ENCODE results near the gene SMIM20.
A peak's percentile ranks its signal among the peaks of the same experiment; 100 is the strongest.

The SMIM20 gene

DNA sequence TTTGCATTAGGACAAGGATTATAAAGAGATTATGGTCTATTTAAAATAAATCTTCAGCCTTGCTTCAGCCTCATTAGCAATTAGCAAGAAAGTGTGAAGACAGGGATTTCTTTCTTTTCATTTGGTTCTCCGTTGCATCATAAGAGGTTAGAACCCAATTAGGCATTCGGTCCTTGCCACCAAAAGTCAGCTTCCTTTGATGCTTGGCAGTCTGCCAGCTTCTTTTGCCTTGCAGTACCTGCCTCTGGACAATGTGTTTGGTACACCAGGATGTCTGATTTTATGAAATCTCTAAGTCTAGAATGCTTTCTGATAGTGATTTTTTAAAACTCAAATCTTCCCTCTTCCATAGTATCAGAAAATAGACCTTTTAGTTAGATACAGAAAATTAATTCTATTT, 12.4 kb downstream of the SMIM20 start:
- DNase-seq (ENCODE audit: low spot score) = no peak

DNA sequence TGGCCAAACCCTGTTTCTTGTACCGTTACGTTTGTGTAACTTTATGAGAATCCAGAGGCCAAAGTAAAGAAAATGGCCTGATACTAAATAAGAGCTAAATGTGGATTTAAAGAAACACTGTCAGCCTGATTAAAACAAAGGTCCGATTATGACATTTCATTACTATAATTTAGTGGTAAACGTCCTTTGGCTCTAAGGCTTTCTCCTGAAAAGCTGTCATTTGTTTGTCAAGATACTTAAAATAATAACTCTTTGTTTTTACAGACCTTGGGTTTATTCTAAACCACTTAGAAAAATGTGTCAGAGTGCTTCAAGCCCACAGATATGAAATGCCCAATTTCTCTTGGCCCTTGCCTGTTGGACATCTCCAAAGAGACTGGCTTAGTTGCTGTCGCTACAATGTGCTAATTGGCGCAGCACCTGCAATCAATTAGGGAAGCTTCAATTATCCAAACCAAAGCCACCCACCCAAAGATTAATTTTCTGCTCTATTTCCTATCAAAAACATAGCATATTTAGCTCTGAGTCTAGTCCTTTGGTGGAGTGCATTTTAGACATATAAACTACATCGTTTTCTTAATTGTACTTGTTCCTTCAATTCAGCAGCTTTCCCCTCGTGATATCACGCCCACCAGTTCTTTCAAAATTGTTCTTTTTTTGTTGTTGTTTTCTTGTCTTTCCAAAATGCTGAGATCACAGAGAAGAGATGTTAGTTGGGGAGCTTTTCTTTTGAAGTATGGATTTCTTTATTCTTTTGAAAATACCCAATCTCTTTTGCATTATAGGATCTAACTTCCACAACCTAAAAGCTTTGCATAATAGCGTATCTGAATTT, 13.6 kb downstream of the SMIM20 start:
- no peak for DNase-seq (ENCODE audit: low spot score)

DNA sequence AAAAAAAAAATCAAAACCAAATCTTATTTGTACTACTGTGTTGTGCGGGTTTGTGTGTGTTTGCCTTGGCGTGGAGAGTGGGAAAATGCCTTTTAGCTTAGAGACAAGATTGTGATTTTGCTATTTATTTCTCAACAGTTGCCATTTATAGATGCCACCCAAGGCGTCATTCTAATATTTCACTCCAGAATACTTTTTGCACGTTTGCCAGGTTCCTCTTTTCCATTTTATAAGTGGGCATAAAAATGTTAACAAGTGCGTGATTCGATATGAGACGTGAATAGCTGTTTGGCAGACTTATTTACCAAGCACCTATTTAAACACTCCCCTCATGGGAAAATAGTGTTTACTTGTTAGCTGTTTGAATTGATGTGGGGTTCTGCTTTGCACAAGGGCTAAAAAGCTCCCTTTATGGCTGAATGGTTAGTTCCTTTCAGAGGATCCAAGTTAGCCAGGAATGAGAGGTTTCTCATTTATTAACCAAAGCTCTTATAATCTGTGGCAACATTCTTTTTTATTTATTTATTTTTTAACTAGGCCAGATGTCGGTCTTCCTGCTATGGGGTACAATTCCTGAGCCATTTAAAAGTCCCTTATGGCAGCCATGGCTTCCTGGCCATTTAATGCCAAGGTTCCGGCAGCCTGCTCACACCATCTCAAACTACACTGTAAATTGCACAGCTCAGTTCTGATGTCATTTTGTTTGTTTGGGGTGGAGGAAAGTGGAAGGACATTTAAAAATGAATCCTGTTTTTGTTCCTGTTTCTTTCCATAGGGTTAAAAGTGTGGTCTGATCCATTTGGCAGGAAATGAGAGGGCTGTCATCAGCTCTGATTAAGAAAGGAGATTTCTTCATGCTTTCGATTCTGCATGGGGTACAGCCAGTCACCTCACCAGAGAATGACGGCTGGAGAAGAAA, 14.6 kb downstream of the SMIM20 start:
- no peak for DNase-seq (ENCODE audit: low spot score)

DNA sequence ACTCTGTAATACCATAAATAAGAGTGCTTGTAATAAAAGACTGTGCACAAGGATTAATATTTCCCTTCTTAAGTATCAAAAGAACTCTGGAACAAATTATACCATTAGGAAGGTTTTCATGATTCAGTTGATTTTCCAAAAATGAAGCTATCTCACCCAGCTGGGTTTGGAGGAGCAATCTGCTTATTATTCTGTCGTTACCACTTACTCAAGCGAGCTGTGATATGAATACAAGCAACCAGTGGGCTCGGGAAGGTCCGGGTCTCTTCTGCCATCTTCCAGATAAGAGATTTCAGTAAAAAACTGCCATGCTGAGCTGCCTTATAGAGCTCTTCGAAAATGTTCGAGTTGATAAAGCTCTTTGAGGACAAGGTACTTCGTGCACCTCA, 15.3 kb downstream of the SMIM20 start:
- DNase-seq (ENCODE audit: low spot score) = no peak

DNA sequence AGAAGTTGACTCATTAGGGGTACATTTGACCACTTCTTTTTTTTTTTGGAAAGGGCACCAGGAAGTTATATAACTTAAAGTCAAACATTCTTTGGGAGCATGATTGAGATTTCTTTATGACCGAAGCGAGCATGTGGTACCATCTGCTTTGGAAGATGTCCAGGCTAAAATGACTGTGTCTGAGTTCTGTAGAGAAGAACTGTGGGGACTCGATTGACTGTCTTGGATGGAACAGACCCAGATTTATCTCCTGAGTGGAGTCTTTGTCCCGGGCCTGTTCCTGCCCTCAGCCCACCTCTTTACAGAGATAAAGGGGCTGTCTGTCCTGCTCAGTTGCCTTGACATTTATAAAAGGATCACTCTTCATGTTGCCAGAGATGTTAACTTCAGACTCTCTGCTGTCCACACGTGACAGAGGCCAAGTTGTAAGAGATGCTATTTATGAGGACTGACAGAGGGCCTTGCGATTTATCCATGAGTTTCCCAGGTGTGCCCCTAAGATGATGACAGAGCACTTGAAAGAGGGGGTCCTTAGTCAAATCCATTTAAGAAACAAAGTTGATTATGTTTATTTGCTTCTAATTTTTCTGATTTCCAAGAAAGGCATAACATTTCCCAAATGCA, 16.8 kb downstream of the SMIM20 start:
- DNase-seq (ENCODE audit: low spot score) = no peak

DNA sequence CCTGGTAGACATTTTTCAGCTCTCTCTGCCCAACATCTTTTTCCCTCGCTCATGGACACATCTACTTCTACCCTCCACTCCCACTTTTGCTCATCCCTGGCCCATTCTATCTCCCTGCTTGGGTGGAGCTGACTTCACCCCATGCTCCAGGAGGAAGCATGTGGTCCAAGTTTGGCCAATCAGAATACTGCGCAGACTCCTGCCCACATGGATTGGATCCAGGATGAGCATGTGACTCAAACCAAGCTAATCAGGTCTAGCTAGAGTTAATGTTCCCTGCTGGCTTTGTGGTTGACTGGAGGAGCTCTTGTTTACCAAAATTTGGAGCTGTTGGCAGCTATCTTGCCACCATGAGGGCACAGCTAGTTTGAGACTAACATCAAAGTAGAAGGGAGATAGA, 22.7 kb downstream of the SMIM20 start:
- no peak for DNase-seq (ENCODE audit: low spot score)

DNA sequence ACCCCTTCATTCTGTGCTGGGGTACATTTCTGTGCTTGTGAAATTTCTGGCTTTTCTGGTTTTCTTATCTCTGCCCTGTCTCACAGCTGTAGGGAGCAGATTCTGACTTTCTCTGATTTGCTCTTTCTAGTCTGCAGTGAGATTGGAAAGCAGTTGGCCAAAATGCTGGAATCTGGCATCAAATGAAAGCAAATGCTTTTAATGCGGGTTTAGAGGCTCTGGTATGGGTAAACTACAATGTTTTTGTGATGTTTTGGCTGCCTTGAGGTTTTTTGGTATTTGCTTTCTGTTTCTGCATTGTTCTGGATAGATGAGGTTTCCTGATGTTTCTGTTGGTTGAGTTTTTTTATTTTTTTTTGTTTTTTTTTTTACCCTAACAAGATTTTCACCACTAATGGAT, 23.8 kb downstream of the SMIM20 start:
- DNase-seq (ENCODE audit: low spot score) = no peak

DNA sequence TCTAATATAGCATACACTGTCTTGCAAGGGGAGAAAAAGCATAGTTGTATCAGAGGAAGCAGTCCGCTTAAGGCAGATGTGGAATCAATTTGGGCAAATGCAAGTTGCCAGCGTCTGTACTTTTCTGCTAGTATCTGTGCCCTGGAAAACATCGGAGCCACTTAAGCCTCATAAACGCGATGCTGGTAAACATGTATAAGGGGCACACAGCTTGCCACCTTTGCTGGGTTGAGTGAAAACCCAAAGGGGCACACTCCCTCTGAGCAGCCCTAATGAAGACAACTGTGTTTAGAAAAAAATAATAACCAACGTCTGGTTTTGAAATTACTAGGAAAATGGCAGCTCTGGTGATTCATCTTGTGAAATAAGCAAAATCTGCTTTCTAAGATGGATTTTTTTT, 24.3 kb downstream of the SMIM20 start:
- DNase-seq (ENCODE audit: low spot score) = no peak

DNA sequence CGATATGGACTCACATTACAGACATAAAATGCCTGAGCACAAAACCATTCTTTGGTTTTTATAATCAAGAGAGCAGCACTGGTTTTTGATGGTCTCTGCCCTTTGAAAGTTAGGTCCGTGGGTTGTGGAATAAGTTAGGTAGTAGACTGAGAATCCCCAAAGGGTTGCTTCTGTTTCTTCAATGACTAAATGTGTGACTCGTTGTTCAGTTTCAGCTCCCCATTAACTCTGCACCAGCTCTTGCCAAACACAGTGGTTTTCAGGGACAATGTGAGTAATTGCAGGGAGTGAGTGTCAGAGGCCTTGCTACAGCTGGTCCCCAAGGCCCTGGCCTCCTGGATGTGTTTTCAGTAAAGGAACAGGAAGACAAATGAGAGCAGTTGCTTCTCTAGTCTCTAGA, 24.8 kb downstream of the SMIM20 start:
- no peak for DNase-seq (ENCODE audit: low spot score)

DNA sequence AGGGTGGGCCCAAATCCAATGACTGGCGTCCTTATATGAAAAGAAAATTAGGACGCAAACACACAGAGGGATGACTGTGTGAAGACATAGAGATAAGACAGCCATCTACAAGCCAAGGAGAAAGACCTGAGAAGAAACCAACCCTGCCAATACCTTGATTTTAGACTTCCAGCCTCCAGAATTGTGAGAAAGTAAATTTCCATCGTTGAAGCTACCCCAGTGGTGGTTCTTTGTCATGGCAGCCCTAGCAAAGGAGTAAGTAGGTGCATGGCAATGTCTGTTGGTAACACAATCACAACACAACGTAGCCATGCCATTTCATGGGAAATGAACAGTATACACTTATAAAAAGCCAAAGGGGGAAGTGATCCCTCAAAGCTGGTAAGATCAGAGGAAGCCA, 25.3 kb downstream of the SMIM20 start:
- DNase-seq (ENCODE audit: low spot score) = no peak

DNA sequence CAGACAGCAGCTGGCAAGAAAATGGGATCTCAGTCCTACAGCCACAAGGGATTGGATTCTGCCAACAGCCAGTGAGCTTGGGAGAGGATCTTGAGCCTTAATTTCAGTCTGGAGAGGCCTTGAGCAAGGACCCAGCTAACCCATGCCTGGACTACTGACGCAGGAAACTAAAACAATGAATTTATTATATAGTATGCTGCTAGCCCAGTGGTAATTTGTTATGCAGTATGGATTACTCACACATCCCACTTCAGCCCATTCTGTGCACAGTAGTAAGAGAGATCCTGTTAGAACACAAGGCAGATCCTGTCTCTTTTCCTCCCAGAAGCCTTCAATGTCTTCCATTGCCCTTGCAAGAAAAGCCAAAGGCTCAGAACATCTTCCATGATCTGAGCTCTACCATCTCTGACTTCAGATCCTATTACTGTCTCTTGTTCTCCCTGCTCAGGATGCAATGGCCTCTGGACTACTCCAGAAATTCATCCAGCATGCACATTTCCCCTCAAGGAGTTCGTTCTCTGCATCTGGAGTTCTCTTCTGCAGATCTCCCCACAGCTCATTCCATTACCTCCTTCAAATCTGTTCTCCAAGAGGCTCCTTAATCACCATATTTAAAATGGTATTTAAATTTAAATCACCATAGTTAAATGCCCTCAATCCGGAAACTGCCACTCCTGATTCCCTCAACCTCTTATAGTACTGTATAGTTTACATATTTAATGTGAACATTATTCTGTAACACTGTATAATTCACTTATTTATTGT, 27.6 kb downstream of the SMIM20 start:
- DNase-seq (ENCODE audit: low spot score) = no peak

DNA sequence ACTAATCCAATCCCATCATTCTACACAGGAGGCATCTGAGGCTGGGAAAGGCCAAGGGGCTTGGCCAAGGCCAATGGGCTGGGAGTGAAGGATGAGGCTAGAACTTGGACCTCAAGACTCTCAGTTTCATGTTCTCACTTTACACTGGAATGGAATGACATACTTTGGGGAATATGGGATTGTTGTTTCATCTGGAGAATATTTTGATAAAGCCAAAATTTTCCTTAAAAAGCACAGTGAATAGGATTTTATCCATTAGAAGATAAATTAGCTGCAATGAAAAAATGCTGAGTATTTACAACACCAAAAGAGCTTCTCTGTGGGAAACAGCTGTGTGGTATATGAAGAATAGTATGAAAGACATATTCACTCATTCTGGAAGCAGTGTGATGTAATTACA, 29.3 kb downstream of the SMIM20 start:
- DNase-seq (ENCODE audit: low spot score) = no peak

DNA sequence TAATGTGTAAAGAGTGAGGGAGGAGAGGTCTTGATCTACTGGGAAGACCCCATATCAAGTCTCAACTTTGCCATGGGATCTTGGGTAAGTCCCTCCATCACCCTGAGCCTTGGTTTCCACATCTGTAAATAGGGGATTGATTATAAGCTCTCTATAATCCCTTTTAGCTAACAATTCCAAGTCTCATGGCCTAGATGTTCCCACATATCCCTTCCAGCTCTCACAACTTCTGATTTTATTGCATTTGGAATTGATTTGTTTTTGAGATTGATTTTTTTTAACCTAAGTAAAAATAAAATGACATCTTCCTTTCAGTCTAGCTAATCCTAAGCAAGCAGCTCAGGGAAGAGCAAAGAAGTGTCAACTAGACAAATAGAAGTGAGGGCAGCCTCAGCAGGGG, 29.8 kb downstream of the SMIM20 start:
- DNase-seq (ENCODE audit: low spot score) = no peak

DNA sequence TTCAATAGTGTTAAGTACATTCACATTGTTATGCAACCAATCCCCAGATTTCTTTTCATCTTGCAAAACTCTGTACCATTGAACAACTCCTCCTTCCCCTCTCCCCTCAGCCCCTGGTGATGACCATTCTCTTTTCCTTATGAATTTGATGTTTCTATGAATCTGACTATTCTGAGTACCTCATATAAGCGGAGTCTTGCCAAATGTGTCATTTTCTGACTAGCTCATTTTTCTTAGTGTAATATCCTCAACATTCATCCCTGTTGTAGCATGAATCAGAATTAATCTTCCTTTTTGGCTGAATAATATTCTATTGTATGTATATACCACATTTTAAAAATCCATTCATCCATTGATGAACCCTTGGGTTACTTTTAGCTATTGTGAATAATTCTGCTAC, 34.0 kb downstream of the SMIM20 start:
- no peak for DNase-seq (ENCODE audit: low spot score)

DNA sequence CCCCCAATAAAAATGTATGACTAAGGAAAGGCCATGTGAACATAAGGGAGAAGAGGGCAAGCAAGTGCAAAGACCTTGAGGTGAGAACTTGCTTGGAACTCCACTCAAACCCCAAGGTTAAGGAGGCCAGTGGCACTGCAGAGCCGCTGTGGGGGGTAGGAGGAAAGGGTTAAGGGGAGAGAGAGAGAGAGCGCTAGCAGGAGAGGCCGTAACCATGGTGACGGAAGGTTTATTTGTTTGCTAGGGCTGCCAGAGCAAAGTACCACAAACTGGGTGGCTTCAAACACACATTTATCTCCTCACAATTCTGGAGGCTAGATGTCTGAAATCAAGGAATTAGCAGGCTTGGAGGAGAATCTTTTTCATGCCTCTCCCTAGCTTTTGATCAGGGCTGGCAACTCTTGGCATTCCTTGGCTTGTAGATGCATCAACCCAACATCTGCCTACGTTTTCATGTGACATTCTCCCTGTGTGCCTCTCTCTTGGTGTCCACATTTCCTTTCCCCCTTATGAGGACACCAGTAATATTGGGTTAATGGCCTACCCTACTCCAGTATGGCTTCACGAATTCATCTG, 35.2 kb downstream of the SMIM20 start:
- peak; percentile 60 for DNase-seq (ENCODE audit: low spot score)

DNA sequence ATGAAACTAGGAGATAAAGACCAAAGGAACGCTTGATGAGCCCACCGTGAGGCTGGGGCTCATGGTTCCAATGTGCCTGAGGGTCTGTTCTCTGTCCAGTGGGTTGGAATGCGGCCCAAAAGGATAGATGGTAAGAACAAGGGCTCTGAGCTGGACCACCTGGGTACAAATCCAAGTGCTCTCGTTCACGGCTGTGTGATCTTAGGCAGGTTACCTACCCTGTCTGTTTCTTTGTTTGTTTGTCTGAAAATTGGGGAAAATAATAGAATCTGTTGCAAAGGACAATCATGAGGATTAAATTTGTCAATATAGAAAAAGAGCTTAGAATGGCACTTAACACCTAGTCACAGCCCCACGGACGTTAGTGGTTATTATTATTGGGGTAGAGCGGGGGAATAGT, 36.0 kb downstream of the SMIM20 start:
- DNase-seq (ENCODE audit: low spot score) = no peak

DNA sequence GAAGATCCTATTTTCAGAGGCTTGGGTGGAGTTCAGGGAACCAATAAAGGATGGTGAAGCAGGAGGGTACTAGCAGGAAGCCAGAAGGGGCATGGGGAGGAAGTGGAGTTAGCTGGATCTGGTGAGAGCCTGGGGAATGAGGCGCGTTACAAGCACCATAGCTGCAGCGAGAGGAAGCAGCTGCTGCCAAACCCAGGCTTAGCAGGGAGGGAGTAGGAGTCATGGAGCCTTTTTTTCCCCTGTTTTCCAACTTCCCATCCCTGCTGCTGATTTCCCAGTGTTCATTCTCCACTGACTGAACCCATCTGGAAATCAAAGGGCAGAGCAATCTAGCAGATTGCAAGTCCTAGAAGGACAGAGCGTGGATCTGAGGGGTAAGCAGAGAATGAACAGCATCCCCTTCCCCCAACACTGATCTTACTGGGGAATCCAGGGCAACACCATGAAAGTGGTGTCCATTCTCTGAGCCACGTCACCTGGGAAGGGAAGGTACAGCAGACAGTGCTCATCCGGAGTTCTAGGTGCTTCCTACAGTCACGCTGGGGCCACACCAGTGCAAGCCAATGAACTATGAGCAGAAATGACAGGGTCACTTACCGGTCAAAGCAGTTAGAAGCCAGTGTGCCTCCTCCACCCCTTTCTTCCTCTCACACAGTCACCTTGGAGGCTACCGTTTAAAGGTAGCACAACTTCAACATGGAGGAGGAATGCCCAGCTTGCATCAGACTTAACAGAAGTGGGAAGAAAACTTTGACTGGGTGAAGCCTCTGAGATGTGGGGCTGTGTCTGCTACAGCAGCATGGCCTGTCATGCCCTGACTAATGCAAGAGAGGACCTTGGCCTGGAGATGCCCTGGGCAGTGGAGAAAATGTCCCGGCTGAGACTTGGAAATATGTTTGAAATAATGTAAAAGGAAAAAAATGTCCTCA, 36.7 kb downstream of the SMIM20 start:
- no peak for DNase-seq (ENCODE audit: low spot score)

DNA sequence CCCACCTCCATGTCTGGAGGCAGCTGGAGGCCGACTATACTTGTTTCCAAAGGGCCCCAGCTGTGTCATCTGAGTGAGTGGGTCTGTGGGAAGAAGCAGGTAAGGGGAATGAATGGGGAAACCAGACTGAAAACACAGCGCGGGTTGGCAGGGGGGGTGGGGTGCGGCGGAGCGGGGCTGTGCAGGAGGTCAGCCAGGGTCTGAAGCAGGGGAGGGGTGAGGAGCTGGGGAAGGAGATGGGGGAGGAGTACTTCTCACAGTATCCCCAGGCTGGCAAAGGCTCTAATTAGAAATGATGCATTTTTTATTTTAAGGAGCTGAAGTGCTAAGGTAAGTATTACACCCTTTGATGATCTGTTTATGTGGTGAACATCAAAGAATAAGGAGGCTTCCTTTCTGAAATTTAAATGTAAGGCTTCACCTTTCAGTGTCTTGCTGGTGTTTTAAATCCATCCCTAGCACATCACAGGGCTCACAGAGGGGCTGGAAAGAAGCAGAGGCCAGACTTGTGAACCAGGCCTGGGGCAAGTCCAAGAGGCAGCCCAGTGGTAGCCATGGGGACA, 37.5 kb downstream of the SMIM20 start:
- DNase-seq (ENCODE audit: low spot score) = no peak

DNA sequence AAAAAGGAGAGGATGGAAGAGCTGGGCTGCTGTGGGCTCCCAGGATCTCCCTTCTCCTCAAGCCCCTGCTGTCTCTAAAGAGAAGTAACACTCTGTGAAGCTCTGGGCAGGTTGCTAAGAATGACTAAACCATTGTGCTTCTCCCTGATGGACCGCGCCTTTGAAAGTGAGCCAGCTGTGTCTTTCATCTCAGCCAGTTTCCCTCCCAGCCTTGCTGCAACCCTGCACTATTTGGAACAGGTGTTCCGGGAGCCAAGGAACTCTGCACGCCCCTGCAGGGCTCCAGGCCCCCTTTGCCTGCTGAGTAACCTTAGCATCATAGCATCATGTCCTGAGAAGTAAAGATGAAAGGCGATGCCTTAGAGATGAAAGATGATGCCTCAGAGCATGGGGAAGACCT, 39.7 kb downstream of the SMIM20 start:
- peak; percentile 61 for DNase-seq (ENCODE audit: low spot score)

DNA sequence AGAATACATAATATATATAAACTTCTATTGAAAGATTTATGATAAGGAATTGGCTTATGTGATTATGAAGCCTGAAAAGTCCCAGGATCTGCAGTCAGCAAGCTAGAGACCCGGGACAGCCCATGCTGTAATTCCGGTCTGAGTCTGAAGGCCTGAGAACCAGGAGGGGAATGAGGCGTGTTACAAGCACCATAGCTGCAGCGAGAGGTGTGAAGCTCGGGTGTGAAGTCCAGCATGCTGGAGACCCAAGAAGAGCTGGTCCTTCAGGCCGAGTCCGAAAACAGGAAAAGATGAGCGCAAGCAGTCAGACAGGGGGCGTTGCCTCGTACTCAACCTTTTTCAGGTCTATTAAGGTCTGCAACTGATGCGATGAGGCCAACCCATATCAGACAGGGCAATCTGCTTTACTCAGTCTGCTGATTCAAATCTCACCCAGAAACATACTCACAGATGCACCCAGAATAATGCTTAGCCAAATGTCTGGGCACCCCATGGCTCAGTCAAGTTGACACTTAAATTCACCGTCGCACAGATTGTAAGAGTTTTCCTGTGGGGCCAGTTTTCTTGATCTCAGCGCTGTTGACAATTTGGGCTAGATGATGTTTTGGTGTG, 40.4 kb downstream of the SMIM20 start:
- no peak for DNase-seq (ENCODE audit: low spot score)
